Measurements from ENCODE around the gene DPYSL3. TPM values are rescaled to one million over a fixed set of nuclear protein-coding genes. Genes with fewer than 3 reads are reported as not detected.

DPYSL3 gene
- polyA plus RNA-seq, 1 donor (not counting 4 experiments of a cell fraction or from before 2014, with no cell fraction given): 4.8 TPM

GRCh38 chr5:147482706-147483180 lies 27.1 kb downstream of the DPYSL3 start:
- H3K9me3 ChIP-seq (ENCODE audit: control insufficient read depth, low read depth, low read length): no peaks in the 10 kb centered on the region
- FAIRE-seq (no peak), DNase-seq (ENCODE audit: low read depth, low spot score) (no peak)
- H2AFZ ChIP-seq (ENCODE audit: control insufficient read depth, low read length): no peak overlapping the region
- no peaks in the 10 kb centered on the region for H3K9me1 ChIP-seq (ENCODE audit: control insufficient read depth, extremely low read depth, insufficient read depth, low read length)
- H4K20me1 ChIP-seq (ENCODE audit: control insufficient read depth, extremely low read depth, insufficient read depth, low read length): no peaks in the 10 kb centered on the region
- no peaks in the 10 kb centered on the region for H3K4me1 ChIP-seq (ENCODE audit: control insufficient read depth, extremely low read depth, insufficient read depth, low read length)
- H3K4me2 ChIP-seq (ENCODE audit: control insufficient read depth, extremely low read depth, insufficient read depth, low read depth, low read length): no peak overlapping the region
- H3K27me3 ChIP-seq (ENCODE audit: control insufficient read depth, extremely low read depth, insufficient read depth, low read length): no peaks in the 10 kb centered on the region
- H3K27ac ChIP-seq (ENCODE audit: control insufficient read depth, insufficient read depth, low read length): no peak overlapping the region
- H3K4me3 ChIP-seq (ENCODE audit: control insufficient read depth in 2 of 3, extremely low read depth in 1 of 3, insufficient read depth in 2 of 3, low read depth in 1 of 3, low read length in 3 of 3): no peak overlapping the region
- dilution Hi-C loops (cut with MboI; ENCODE audit: extremely low pct_ligation_motif_present, low sequenced_read_pairs): no loop called here
- H3K36me3 ChIP-seq (ENCODE audit: control insufficient read depth in 2 of 2, extremely low read depth in 1 of 2, insufficient read depth in 2 of 2, low read length in 2 of 2): no peaks in the 10 kb centered on the region
- no peaks in the 10 kb centered on the region for H3K79me2 ChIP-seq (ENCODE audit: control insufficient read depth, insufficient read depth, low read length)
- TF ChIP-seq CTCF (optimal IDR thresholded peaks at IDR 0.05 in 1 of 3, IDR thresholded peaks at IDR 0.05 in 1 of 3, conservative IDR thresholded peaks at IDR 0.05 in 1 of 3; ENCODE audit: extremely low read depth in 1 of 3, insufficient read depth in 2 of 3, low read length in 3 of 3) (no peak), EZH2 (IDR thresholded peaks at IDR 0.05; ENCODE audit: low read length) (no peak)
- H3K9ac ChIP-seq (ENCODE audit: control insufficient read depth, extremely low read depth, insufficient read depth, low read length): no peak overlapping the region

- no peak overlapping the region for H3K4me2 ChIP-seq (ENCODE audit: control insufficient read depth, extremely low read depth, insufficient read depth, low read depth, low read length)
- FAIRE-seq: no peak
These were observed 27.8 kb downstream of the DPYSL3 start for GRCh38 chr5:147481874-147482705.

More at GRCh38 chr5:147481874-147482705, 27.8 kb downstream of the DPYSL3 start:
- DNase-seq (ENCODE audit: low read depth, low spot score): no peak
- Histone ChIP-seq H3K9me3 (ENCODE audit: control insufficient read depth, low read depth, low read length) (no peaks in the 10 kb centered on the region), H3K9me1 (ENCODE audit: control insufficient read depth, extremely low read depth, insufficient read depth, low read length) (no peaks in the 10 kb centered on the region), H2AFZ (ENCODE audit: control insufficient read depth, low read length) (no peak overlapping the region), H3K36me3 (ENCODE audit: control insufficient read depth in 2 of 2, extremely low read depth in 1 of 2, insufficient read depth in 2 of 2, low read length in 2 of 2) (no peaks in the 10 kb centered on the region), H4K20me1 (ENCODE audit: control insufficient read depth, extremely low read depth, insufficient read depth, low read length) (no peaks in the 10 kb centered on the region), H3K4me3 (ENCODE audit: control insufficient read depth in 2 of 3, extremely low read depth in 1 of 3, insufficient read depth in 2 of 3, low read depth in 1 of 3, low read length in 3 of 3) (no peak overlapping the region), H3K27me3 (ENCODE audit: control insufficient read depth, extremely low read depth, insufficient read depth, low read length) (no peaks in the 10 kb centered on the region), H3K4me1 (ENCODE audit: control insufficient read depth, extremely low read depth, insufficient read depth, low read length) (no peaks in the 10 kb centered on the region), H3K27ac (ENCODE audit: control insufficient read depth, insufficient read depth, low read length) (no peak overlapping the region), H3K79me2 (ENCODE audit: control insufficient read depth, insufficient read depth, low read length) (no peaks in the 10 kb centered on the region), H3K9ac (ENCODE audit: control insufficient read depth, extremely low read depth, insufficient read depth, low read length) (no peak overlapping the region)
- dilution Hi-C loops (cut with MboI; ENCODE audit: extremely low pct_ligation_motif_present, low sequenced_read_pairs): no loop called here
- TF ChIP-seq EZH2 (IDR thresholded peaks at IDR 0.05; ENCODE audit: low read length) (no peak), CTCF (optimal IDR thresholded peaks at IDR 0.05 in 1 of 3, IDR thresholded peaks at IDR 0.05 in 1 of 3, conservative IDR thresholded peaks at IDR 0.05 in 1 of 3; ENCODE audit: extremely low read depth in 1 of 3, insufficient read depth in 2 of 3, low read length in 3 of 3) (no peak)
